OCI-LY1 (cell line): ENCODE measurements around the gene TTC28.

ENCODE experiments used
- H2AFZ ChIP-seq: fragments of 200-600 bp; sonication (generic), shearing (Covaris generic); 2 replicates; pipeline ENCODE4 v1.6.0; 2014; ENCODE audit warnings: antibody characterized with exemption, mild to moderate bottlenecking, low read length
- H3F3A ChIP-seq: fragments of 200-600 bp; sonication (generic), shearing (Covaris generic); 2 replicates; pipeline ENCODE4 v1.6.0; 2014; ENCODE audit warnings: mild to moderate bottlenecking, antibody characterized with exemption, low read length, moderate library complexity; ENCODE audit not compliant: insufficient read depth
- H3K27ac ChIP-seq: fragments of 200-600 bp; sonication (generic); 2 replicates; pipeline ENCODE4 v1.5.1; 2014; ENCODE audit warnings: low read length, mixed run types, mild to moderate bottlenecking, low read depth; ENCODE audit not compliant: poor library complexity, severe bottlenecking
- H3K27me3 ChIP-seq: fragments of 200-600 bp; sonication (generic); 2 replicates; pipeline ENCODE4 v1.6.0; 2014; ENCODE audit warnings: antibody characterized with exemption, mild to moderate bottlenecking, low read length, moderate library complexity; ENCODE audit not compliant: insufficient read depth
- H3K36me3 ChIP-seq: fragments of 200-600 bp; sonication (generic); 2 replicates; pipeline ENCODE4 v1.6.1; 2014; ENCODE audit warnings: mild to moderate bottlenecking, antibody characterized with exemption, low read length, moderate library complexity, mixed read lengths; ENCODE audit not compliant: insufficient read depth
- H3K4me1 ChIP-seq: fragments of 200-600 bp; sonication (generic); 2 replicates; pipeline ENCODE4 v1.5.1; 2014; ENCODE audit warnings: mild to moderate bottlenecking, low read length, moderate library complexity; ENCODE audit not compliant: insufficient read depth, severe bottlenecking
- H3K4me2 ChIP-seq: fragments of 200-600 bp; sonication (generic), shearing (Covaris generic); 2 replicates; pipeline ENCODE4 v1.6.1; 2014; ENCODE audit warnings: low read length
- H3K4me3 ChIP-seq: fragments of 200-600 bp; sonication (generic); 2 replicates; pipeline ENCODE4 v1.5.1; 2014; ENCODE audit warnings: low read length, low read depth, mild to moderate bottlenecking, mixed read lengths; ENCODE audit not compliant: poor library complexity, severe bottlenecking
- H3K79me2 ChIP-seq: fragments of 200-600 bp; shearing (Covaris generic); 2 replicates; pipeline ENCODE4 v1.6.1; 2016; ENCODE audit warnings: mixed run types, low read length, mixed read lengths; ENCODE audit not compliant: insufficient read depth
- H3K9ac ChIP-seq: fragments of 200-600 bp; sonication (generic), shearing (Covaris generic); 2 replicates; pipeline ENCODE4 v1.6.1; 2014; ENCODE audit warnings: mild to moderate bottlenecking, low read length, mixed read lengths
- H3K9me2 ChIP-seq: fragments of 200-600 bp; sonication (generic), shearing (Covaris generic); 2 replicates; pipeline ENCODE4 v1.6.1; 2014; ENCODE audit warnings: low read depth, mild to moderate bottlenecking, low read length, mixed read lengths
- H3K9me3 ChIP-seq: fragments of 200-600 bp; shearing (Covaris generic); 2 replicates; pipeline ENCODE4 v1.6.1; 2014; ENCODE audit warnings: low read length, mixed read lengths
- H4K20me1 ChIP-seq: fragments of 200-600 bp; sonication (generic), shearing (Covaris generic); 2 replicates; pipeline ENCODE4 v1.6.0; 2016; ENCODE audit warnings: mild to moderate bottlenecking, low read length; ENCODE audit not compliant: insufficient read depth
- CTCF ChIP-seq: fragments of 200-600 bp; sonication (generic), shearing (Covaris generic); IDR thresholded peaks from 2 replicates; pipeline ENCODE4 v1.5.1; 2017; ENCODE audit warnings: mild to moderate bottlenecking, antibody characterized with exemption, low read length, moderate library complexity, mixed read lengths
- EZH2 ChIP-seq: fragments of 200-600 bp; sonication (generic), shearing (Covaris generic); IDR thresholded peaks from 2 replicates; pipeline ENCODE4 v1.8.0; 2017; ENCODE audit warnings: borderline replicate concordance, mixed run types, mild to moderate bottlenecking, antibody characterized with exemption, low read length, moderate library complexity, mixed read lengths

The TTC28 gene

GRCh38 chr22:27973846-27974245, 705.8 kb downstream of the TTC28 start:
- H3K9me2 ChIP-seq, result no peaks in the 10 kb centered on the region
- no peak overlapping the region for H3K27ac ChIP-seq
- no peak overlapping the region for H3K4me2 ChIP-seq
- H4K20me1 ChIP-seq, result no peaks in the 10 kb centered on the region
- no peak overlapping the region for H3K9ac ChIP-seq
- H3K4me1 ChIP-seq, result no peaks in the 10 kb centered on the region
- no peak overlapping the region for H2AFZ ChIP-seq
- no peak overlapping the region for H3K4me3 ChIP-seq
- H3K36me3 ChIP-seq, result no peaks in the 10 kb centered on the region
- H3K9me3 ChIP-seq, result no peaks in the 10 kb centered on the region
- no peak for TF ChIP-seq CTCF
- no peak for TF ChIP-seq EZH2
- H3K79me2 ChIP-seq, result no peaks in the 10 kb centered on the region
- no peaks in the 10 kb centered on the region for H3K27me3 ChIP-seq
- no peaks in the 10 kb centered on the region for H3F3A ChIP-seq

GRCh38 chr22:27972732-27973698, 706.6 kb downstream of the TTC28 start:
- H3K9me2 ChIP-seq, result no peaks in the 10 kb centered on the region
- H3K4me3 ChIP-seq, result no peak overlapping the region
- no peaks in the 10 kb centered on the region for H3K4me1 ChIP-seq
- no peak overlapping the region for H3K4me2 ChIP-seq
- H3K79me2 ChIP-seq, result no peaks in the 10 kb centered on the region
- H3F3A ChIP-seq, result no peaks in the 10 kb centered on the region
- no peaks in the 10 kb centered on the region for H3K9me3 ChIP-seq
- TF ChIP-seq EZH2 (no peak), CTCF (no peak)
- no peaks in the 10 kb centered on the region for H3K36me3 ChIP-seq
- H4K20me1 ChIP-seq, result no peaks in the 10 kb centered on the region
- no peak overlapping the region for H3K9ac ChIP-seq
- H3K27me3 ChIP-seq, result no peaks in the 10 kb centered on the region
- no peak overlapping the region for H3K27ac ChIP-seq
- no peak overlapping the region for H2AFZ ChIP-seq

- TF ChIP-seq CTCF (no peak), EZH2 (no peak)
- H3K4me2 ChIP-seq, result no peak overlapping the region
- no peaks in the 10 kb centered on the region for H3K9me3 ChIP-seq
- H3F3A ChIP-seq, result no peaks in the 10 kb centered on the region
- H3K9me2 ChIP-seq, result no peaks in the 10 kb centered on the region
- no peaks in the 10 kb centered on the region for H3K4me1 ChIP-seq
- H3K9ac ChIP-seq, result no peak overlapping the region
- H3K27ac ChIP-seq, result no peak overlapping the region
- no peak overlapping the region for H3K4me3 ChIP-seq
- no peaks in the 10 kb centered on the region for H3K36me3 ChIP-seq
- H3K27me3 ChIP-seq, result no peaks in the 10 kb centered on the region
- no peaks in the 10 kb centered on the region for H4K20me1 ChIP-seq
- no peaks in the 10 kb centered on the region for H3K79me2 ChIP-seq
- H2AFZ ChIP-seq, result no peak overlapping the region
Observed at GRCh38 chr22:27971926-27972325, 707.7 kb downstream of the TTC28 start.
